Measurements from ENCODE around the gene PTPN5. TPM values are rescaled to one million over a fixed set of nuclear protein-coding genes. Genes with fewer than 3 reads are reported as not detected.
"Not testable (repeated sequence)": the region's sequence is repeated elsewhere in the genome, so short reads cannot be mapped to it uniquely, and the experiment has no call there.

PTPN5 gene
- total RNA-seq: 0.34 TPM in 1 of 2 replicates, not detected in the other

- no peak for DNase-seq (ENCODE audit: extremely low read depth, low read depth, low spot score)
These were observed at the start of gene PTPN5 for GRCh38 chr11:18791207-18791968. PTPN5 (minus strand) TSS chr11:18791798; CDS start chr11:18771958, 19,840 bp downstream.

DNA sequence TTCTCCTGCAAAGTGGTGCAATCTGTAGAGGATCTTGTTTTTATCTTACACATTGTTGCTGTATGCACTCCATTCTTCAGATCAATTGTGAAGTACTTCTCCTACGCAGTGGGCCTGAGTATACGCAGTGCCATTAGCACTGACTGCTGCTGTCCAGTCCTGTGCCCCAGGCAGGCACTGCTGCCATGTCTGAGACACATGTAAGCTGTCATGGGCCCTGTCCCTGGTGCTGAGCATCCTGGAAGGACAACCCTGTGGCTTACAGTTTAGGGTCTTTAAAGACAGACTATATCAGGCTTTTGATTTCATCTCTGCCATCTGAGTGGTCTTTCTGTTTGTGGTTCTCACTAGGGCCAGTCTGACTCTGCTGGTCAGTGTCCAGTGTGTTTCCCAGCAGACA lies 44.8 kb upstream of the PTPN5 start:
- DNase-seq (ENCODE audit: extremely low read depth, low read depth, low spot score): no peak

DNA sequence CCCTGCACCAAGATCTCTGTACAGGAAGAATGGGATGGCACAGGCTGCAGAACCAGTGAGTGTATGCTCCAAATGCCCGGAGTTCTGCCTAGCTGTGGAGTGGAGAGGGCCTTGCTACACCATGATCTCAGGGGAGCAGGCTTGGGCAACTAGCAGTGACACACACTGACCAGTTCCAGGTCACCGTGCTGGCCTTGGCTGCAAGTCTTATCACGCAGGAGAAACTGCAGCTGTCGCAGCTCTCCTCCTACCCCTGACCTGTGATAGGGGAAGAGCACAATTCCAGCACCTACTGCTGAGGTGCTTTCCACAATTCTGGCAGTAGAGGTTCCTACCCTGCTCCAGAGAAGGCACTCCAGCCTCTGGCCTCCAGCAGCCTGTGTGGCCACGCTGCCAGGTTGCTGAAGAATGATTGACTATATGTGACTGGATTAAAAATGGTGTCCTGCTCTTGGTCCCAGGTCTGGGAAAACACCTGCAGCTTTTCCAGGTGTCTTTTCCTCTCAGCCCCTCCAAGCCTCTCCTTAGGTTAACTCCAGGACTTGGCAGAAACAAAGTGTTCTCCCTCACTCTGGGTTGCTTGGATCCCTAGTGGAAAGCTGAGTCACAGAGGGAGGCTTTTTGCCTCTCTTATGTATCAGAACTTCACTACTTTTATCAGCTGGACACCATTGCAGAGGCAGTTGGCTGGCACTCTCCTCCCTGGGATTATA lies 43.3 kb upstream of the PTPN5 start:
- DNase-seq (ENCODE audit: extremely low read depth, low read depth, low spot score): no peak

DNA sequence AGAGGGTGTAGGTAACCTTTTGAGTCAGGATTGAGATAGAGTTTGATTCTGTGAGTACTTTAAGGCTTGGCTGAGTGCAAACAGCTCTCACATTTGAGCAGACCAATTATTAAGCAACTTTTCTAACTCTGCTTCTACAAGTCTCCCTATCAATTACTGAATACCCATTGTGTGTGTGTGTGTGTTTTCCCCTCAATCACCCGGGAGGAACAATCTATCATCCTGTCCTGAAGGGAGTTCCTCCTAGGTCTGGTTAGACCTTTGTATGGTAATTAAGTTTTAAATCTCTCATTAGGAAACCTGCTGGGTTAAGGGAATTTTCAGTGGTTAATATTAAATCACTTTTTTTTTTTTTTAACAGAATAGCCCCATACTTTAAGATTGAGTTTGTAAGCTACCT lies 28.6 kb upstream of the PTPN5 start:
- not testable (repeated sequence) for DNase-seq (ENCODE audit: extremely low read depth, low read depth, low spot score)

- DNase-seq (ENCODE audit: extremely low read depth, low read depth, low spot score): no peak
These were observed 12.8 kb upstream of the PTPN5 start for GRCh38 chr11:18804199-18804999.

GRCh38 chr11:18802381-18803257 lies 11.0 kb upstream of the PTPN5 start:
- DNase-seq (ENCODE audit: extremely low read depth, low read depth, low spot score): peak; percentile 34

DNA sequence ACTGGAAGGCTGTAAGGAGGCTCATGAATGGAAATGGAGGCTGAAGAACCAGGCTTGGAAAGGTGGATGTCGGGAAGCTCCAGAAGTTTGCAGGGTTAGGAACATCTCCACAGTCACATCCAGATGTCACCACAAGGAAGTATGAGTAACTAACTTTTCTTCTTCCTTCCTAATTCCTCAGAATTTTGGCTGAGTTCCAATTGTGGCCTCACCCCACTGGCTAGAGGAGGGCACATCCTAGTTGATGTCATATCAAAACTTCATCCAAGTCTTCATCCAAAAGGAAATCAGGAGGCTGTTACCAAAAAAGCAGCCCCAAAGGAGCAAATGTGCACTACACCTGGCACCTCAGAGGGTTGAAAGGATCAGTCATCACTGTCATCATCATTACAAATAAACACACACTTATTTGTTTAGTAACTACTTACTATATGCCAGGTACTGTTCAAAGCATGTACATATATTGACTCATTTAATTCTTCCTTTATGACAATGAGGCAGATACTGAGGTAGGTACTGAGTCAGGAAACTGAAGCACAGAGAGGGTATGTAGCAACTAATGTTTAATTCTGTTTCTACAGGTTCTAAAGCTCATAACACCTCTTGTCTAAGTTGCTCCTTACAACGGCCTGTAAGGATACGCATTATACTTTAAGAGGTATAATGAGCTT lies 7.3 kb upstream of the PTPN5 start:
- DNase-seq (ENCODE audit: extremely low read depth, low read depth, low spot score): no peak

DNA sequence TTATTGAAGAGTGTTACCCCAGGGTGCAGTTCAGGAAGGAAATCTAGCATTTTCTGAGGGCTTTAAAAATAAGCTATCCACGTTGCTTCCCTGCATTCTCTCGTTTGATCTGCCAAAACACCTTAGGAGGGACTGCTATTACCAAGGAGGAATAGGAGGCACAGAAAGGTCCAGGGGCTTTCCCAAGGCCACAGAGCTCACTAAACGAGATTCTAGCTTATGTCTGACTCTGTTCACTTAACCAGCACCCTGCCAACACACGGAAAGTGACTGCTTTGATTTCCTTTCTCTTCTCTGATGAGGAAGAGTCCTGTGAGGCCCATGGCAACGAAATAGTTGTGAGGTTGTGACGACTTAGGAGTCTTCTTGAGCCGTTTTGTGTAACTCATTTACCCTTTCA lies 3.4 kb upstream of the PTPN5 start:
- no peak for DNase-seq (ENCODE audit: extremely low read depth, low read depth, low spot score)

- DNase-seq (ENCODE audit: extremely low read depth, low read depth, low spot score): no peak
These were observed 1.2 kb upstream of the PTPN5 start for GRCh38 chr11:18792827-18793226.

DNA sequence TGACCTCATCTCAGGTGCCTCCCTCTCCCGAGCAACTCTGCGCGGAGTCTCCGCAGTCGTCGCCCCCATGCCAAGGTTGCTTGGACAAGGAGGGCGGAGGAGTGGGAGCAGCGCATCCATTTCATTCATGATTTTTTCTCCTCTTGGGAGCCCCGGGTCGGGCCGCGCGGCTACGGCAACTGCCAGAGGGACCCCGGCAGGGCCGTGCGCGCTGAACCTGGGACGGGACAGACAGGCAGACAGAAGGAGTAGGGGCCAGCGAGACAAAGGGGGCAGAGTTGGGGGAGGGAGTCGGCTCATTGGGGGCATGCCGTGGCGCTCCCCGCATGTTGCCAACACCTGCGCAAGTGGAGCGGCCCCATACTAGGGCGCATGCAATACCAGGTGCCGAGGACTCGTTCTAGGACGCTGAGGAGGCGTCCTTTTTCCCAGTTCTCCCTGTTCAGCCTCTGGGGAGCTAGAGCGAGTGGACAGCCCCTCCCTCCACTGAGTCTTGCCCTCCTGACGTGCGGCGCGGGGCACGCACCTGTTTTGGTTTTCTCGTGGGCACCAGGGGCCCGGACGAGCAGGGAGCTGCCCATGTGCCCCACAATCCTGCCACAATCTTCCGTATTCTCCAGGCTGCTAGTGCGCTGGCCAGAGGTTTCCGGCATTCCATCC lies 501 bp upstream of the PTPN5 start:
- no peak for DNase-seq (ENCODE audit: extremely low read depth, low read depth, low spot score)

- no peak for DNase-seq (ENCODE audit: extremely low read depth, low read depth, low spot score)
These were observed 753 bp downstream of the PTPN5 start for GRCh38 chr11:18790883-18791206.

GRCh38 chr11:18789942-18790341 lies 1.7 kb downstream of the PTPN5 start:
- DNase-seq (ENCODE audit: extremely low read depth, low read depth, low spot score): no peak

DNA sequence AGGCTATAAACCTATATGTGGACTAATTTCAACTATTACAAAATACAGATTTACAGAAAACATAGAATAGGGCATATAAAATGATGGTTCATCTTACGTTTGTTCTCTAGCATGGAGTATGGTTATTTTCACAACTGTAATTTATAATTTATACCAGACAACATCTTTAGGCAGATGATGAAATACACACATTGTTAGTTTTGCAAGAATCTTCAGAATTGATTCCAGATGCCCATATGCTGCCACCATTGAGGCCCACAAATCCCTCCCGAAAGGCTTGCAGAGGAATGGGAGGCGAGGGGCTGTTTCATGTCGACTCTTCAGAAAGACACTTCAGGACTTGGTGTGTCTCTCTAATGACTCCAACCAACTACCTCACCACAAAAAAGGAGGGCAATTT lies 6.2 kb downstream of the PTPN5 start:
- DNase-seq (ENCODE audit: extremely low read depth, low read depth, low spot score): no peak

DNA sequence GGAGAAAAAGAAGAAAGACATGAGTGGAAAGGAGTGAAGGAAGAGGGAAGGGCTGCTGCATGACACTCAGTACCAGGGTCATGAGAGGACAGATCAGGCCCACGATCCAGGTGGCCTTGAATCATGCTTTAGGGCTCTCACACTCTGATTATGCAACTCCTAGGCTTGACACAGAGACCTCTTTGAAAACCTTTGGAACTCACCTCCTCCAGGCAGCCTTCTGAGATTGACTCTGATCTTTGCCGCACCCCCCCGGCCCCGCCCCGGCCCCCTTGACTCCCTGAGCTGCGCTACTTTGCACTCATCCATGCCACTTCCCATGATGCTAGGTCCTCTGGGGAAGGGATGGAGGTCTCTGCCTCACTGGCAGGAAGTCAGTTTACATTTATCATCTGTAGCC lies 10.7 kb downstream of the PTPN5 start:
- DNase-seq (ENCODE audit: extremely low read depth, low read depth, low spot score): no peak

GRCh38 chr11:18780329-18780728 lies 11.3 kb downstream of the PTPN5 start:
- no peak for DNase-seq (ENCODE audit: extremely low read depth, low read depth, low spot score)

DNA sequence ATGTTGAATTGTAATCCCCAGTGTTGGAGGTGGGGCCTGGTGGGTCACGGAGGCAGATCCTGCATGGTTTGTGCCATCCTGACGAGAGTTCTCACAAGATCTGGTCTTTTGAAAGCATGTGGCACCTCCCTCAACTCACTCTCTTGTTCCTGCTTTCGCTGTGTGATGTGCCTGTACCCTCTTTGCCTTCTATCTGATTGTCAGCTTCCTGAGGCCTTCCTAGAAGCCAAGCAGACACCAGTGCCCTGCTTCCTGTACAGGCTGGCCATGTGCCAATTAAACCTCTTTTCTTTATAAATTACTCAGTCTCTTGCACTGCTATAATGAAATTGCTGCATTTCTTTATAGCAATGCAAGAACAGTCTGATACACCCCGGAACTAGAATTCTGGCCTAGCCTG lies 13.1 kb downstream of the PTPN5 start:
- DNase-seq (ENCODE audit: extremely low read depth, low read depth, low spot score): no peak

GRCh38 chr11:18776324-18776723 lies 15.3 kb downstream of the PTPN5 start:
- no peak for DNase-seq (ENCODE audit: extremely low read depth, low read depth, low spot score)

DNA sequence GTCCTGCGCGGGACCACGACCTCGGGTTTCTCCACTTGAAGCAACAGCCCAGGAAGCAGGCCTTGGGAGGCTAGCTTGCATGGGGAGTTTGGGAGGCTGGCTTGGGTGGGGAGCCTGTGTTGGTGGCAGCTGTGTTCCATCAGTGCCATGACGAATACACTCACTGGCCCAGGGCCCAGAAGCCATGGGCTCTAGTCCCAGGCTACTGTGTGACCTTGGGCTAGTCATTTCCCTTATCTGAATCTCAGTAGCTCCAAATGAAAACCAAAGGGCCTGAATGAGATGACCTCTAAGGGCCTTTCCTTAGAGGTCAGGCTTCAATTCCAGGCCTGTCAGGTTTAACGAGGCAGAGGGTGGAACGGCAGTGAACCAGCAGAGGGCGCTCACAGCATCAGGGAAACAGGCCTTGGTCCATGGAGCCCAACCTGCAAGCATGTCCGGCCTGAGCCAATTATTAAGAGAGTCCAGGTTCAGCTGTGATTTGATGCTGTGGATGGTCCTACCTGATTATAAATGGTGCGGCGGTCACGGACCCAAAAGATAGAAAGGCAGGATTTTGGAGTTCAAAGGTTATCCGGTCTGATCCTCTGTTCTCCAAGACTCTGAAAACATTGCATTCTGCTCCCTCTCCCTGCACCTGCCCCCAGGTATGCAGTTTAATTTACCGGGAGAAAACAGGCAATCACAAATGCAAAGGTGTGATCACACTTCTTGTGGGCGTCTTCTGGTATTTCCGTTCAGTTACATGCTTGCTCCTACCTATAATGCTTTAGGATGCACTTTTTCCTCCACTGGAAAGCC lies 15.9 kb downstream of the PTPN5 start:
- peak; percentile 31 for DNase-seq (ENCODE audit: extremely low read depth, low read depth, low spot score)

GRCh38 chr11:18774801-18775200 lies 16.8 kb downstream of the PTPN5 start:
- no peak for DNase-seq (ENCODE audit: extremely low read depth, low read depth, low spot score)

Measured in glomerular endothelial cell (primary cell).